HG03060 (cell line): ENCODE data around the gene PGM5.
"Not testable (repeated sequence)": the region's sequence is repeated elsewhere in the genome, so short reads cannot be mapped to it uniquely, and the experiment has no call there.

Experiments
- ATAC-seq: cut with Tn5 transposase; IDR thresholded peaks from one replicate; pipeline ENCODE4 v1.9.1; 2021; ENCODE audit warnings: low read depth, moderate number of reproducible peaks; ENCODE audit not compliant: unreplicated experiment

Gene PGM5

DNA sequence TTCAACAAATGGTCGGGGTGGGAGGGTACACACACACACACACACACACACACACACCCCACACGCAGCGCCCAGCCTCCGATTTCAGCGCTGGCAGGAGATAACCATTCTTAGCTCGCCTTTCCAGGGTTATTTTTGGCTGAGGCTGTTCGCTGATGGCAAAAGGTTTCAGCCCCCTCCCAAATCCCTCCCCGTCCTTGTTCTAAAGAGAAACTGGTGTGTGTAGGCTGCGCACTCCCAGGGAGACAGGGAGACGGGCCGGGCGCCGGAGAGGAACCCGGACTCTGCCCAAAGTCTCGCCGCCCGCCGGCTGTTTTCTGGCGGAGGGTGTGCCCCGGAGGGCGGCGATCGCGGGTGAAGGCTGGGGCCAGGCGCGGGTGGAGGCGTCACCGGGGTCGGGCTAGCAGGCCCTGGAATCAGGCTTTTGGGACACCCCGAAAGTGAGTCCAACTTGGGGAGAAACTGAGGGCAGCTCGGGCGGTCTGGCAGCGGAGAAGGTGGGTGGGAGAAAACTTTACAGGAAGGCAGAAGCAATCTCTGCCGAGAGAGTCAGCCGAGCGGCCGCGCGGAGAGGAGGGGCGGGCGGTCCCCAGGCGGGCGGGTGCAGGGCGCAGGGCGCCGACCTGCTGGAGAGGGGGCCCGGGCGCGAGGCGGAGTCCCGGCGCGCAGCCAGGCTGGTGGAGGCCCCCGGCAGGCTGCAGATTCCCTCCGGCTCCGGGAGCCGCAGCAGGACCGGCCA is at the start of gene PGM5:
TSS of gene PGM5 (plus strand) at position 232 of the 739 bp plus-strand sequence. CDS start 517 bp downstream, outside the sequence.
- not testable (repeated sequence) for ATAC-seq

DNA sequence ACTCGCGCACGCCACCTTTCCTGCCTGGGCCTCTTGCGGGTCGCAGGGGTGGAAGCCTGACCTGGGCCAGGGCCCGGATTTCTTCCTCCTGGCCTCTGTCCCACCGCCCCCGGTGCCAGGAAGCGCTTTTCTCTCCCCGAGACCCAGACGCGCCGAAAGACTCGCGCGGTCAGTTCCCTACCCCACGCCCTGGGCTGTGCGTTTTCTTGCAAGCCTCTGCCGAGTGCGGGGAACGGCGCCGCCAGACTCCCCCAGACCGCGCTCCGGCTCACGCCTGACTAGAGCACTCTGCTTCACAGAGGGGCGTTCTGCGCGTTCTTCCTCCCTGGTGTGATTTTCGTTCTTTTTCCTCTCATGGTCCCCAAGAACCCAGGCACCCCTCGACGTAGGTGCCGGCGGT is 49.3 kb upstream of the PGM5 start:
- ATAC-seq: not testable (repeated sequence)

DNA sequence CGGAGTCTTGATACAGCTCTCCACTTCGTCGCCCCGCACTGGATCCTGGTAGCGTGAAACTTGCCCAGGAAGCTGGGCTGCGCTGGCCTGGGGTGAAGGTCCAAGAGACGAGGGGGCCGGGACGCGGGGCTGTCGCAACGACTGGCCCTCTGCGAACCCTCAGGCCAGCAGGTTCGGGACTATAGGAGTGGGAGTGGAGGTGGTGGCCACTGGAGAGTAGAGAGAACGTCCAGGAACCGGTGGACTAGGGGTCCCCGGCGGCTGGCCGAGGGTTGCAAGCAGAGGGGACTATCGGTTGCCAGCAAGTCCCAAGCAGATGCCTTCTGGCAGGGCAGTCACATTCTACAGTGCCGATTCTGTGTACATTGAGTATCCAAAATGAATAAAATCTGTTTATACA is 48.8 kb upstream of the PGM5 start:
- ATAC-seq: not testable (repeated sequence)

DNA sequence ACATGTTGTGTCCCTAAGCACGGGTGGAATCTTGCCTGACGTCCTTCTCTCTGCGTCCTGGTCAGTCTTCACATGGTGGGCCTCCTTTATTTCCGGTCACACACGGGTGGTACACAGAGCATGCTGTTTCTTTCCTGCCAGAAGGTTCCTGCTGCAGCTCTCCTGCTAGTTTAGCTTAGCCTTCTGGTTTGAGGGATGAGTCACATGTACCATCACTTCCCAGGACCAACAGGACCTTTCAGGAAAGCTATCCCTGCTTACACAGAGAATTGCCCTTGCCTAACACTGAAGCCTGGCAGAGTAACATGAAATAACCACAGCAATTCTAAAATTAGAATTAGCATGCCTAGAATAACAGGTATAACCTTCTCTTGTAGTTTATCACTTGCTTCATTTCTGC is 45.2 kb upstream of the PGM5 start:
- not testable (repeated sequence) for ATAC-seq

DNA sequence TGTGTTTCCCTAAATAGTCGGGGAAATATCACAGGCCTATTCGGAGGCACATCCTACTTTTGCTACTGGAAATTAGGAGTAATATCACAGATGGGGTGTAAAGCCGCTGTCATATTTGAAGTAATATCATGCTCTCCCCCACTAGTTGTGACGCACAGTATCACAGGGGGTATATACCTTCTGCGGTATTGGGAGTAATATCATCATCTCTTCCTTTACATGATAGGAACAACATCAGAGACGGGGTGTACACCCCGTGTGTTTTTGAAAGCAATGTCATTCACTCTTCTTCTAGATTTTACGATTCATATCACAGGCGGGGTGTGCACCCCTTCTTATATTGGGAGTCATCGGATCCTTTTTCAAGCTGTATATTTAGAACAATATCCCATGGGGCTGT is 38.2 kb upstream of the PGM5 start:
- not testable (repeated sequence) for ATAC-seq

DNA sequence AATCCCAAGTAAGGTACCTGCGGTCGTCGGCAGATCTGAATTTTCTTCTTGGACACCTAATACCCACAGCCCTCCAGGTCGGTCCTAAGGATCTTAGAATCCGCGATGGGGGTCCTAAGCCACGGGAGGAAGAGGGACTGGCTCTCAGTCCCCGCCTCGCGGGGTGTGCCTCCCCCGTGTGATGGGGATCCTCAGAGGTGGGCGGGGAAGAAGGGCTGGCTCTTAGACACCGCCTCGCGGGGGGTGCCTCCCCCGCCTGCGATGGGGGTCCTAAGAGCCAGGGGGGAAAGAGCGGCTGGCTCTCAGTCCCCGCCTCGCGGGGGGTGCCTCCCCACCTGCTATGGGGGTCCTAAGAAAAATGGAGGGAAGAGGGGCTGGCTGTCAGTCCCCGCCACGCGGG is 32.7 kb upstream of the PGM5 start:
- ATAC-seq: not testable (repeated sequence)

DNA sequence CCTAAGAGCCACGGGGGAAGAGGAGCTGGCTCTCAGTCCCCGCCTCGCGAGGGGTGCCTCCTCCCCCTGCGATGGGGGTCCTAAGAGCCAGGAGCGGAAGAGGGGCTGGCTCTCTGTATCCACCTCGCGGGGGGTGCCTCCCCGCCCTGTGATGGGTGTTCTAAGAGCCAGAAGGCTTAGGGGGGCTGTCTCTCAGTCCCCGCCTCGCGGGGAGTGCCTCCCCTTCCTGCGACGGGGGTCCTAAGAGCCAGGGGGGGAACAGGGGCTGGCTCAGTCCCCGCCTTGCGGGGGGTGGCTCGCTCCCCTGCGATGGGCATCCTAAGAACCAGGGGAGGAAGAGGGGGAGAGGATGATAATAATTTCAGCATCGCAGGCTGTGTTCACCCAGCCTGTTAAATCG is 31.9 kb upstream of the PGM5 start:
- ATAC-seq: not testable (repeated sequence)

DNA sequence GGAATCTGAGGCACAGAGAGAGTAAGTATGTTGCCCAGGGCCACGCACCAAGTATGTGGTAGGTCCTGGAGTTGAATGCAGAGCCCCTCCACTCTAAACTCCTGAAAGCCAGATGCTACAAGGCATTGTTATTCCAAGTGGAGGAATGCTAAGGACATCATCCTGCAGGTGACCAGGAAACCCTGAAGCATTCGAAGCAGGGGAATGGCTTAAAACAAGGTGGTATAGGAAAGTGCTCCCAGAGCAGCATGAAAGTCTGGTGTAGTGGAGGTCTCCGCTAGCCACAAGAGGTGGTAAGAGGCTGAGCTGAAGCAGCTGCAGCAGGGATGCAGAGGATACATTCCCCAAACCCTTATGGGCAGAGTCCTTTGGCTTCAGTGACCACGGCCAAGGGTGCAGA is 27.3 kb upstream of the PGM5 start:
- not testable (repeated sequence) for ATAC-seq

DNA sequence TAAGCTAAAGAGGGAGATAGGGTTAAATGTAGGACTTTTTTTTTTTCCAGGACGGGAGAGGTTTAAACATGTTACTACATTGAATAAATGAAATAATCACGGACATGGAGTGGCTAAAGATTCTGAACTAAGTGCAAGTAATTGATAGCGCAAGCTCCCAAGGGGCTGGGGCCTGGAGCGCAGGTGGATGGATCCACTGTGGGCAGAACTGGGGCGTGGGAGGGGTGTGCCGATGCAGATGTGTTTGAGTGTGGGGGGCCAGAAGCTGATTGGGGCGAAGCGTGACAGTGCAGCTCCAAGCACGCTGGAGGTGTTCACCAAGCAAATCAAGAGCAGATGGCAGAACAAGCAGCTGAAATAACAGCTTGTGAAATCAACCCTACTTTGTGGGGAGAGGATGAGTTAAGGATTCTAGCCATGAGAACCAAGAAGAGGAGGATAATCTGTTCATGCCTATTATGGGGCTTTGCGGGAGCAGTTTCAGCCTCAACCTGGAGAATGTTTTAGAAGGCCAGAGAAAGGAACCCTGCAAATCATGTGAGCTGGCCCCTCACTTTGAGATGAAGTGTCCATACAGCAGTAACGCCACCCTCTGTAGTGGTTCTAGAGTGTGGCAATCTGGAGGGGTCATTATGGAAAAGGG is 25.8 kb upstream of the PGM5 start:
- ATAC-seq: not testable (repeated sequence)

DNA sequence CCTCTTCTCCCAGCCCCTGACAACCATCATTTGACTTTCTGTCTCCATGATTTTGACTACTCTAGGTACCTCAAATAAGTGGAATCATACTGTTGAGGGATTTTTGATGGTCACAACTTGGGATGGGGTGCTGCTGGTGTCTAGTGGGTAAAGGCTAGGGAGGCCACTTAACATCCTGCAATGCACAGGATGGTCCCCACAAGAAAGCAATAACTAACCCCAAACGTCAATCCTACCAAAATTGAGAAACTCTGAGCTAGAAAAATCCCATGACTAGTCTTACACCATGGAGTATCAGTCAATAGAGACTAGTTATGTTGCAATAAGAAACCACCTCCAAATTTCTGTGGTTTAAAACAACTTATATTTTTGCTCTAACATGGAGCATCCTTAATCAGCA is 24.3 kb upstream of the PGM5 start:
- ATAC-seq: not testable (repeated sequence)

DNA sequence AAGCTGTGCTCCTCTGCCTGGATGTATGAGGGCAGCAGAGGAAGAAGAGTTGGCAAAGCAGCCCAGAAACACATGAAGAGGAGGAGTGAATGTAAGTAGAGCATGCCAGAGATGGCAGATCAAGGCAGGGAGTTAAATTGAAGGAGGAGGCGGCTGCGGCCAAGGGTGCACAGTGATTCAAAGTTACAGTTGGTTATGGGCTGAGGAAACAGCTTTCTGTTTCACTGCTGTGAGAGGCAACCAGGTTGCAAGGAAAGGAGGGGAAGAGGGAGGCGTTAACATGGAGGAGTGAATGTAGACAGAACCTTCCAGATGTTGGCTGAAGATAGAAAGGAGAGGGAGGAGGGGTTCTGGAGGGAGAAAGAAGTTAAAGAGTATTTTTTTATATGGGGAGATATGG is 20.5 kb upstream of the PGM5 start:
- not testable (repeated sequence) for ATAC-seq

DNA sequence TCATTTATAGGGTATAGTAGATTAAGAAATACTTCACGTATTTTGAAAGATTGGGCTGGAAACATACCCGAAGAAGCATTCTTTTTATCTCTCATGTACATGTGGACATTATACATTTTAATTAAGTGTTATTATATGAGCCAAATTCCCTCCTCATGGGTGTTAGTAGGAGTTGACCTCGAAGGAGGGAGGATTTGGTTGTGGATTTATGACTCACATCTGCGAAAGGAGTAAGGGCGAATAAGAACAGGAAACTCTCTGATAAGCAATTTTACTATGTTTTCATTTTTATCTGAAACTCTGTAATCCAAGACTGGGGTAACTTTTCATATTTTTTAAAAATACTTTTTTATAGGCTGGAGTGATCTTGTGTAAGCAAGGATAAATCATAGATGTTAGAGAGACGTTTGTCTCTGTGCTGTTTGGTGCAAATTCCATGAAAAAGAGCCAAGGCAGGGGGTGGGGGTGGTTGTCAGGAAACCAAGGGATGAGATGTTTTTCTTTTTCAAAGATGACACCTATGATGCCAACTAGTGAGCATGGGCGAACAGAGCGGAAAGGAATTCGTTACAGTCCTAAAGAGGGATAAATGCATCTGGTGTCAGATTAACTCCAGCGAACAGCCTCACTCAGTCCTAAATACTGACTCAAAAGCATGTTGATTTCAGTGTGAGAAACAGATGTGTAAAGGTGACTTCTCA is 19.6 kb upstream of the PGM5 start:
- not testable (repeated sequence) for ATAC-seq

DNA sequence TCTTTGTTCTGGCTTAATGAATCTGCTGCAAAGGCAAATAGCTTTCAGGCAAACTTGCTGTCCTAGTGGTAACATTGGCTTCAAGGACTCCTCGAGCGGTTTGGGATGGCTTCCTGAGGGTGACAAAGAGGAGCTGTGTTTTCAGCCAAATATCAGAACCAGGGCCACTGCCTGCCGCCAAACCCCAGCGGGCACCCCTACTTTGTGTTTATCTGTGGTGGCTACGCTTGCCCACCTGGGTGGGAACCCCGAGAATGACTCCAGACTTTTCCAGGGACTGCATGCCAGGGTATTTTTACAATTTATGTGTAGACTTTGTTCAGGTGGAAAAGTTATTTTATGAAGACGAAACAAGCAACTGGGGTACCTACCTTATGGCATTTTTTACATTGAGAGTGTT is 18.4 kb upstream of the PGM5 start:
- ATAC-seq: not testable (repeated sequence)

DNA sequence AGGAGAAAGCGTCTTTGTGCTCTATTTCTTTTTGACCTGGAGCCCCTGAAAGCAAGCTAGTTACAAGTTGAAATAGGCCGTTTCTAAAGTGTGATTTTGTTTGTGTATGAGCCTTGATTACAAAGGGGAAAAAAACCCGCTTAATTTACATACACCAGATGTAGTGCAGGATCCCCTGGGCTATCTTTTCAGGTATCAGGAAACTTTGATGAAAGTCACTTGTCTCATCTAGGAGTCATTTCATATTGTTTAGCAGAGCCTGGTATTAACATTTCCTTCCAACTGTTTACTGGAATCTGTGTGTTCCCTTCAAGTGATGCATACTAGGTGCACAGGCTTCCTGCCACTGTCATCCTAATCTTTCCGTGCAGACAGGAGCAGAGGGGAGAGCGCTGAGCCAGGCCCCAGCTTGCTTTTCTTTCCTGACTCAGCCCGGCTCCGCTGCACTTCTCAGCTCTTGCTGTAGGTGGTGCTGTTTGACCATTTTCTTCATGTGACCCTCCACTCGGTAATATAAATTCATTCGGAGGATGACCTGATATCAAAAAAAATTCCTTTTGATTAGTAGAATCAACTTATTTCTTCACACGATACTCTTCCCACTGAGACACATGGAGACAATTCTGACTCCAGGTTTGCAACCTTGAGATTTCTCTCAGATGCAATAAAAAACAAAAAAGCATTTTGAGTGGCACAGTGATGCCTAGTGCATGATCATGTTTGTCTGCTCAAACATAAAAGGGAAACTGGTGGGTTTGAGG is 14.0 kb upstream of the PGM5 start:
- ATAC-seq: not testable (repeated sequence)

DNA sequence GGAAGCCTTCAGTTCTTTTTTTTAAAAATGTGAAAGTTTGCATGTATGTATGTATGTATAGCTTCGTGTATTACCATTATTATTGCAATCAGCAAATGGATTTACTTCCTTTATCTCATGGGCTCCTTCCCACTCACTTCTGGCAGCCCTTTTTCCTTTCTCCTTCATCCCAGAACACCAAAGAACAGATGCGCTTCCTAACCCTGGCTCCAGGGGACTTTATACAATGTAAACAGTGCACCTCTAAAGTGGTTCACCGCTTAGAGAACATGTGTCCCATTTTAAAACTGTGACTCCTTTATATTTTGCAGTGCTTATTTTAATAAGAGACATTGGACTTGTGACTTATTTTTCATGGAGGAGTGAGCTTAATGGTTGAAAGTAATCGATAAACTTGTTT is 13.2 kb upstream of the PGM5 start:
- not testable (repeated sequence) for ATAC-seq

DNA sequence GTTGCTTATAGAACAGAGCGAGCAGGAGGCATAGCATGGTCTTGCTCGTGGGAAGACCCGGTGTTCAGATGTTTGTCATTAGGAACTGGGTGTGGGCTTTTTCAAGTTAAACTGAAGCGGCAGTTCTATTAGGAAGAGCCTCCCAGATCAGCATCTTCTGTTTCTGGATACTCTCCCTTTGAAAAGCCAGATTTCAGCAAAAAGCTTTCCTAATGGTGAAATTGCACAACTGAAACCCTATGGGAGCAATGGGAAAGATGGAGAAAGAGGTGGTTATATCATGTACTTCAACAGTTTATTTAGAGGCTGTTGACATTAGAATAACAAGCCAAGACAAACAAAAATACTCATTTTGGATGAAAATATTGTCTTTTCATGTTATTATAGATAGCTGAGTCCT is 12.4 kb upstream of the PGM5 start:
- ATAC-seq: not testable (repeated sequence)

DNA sequence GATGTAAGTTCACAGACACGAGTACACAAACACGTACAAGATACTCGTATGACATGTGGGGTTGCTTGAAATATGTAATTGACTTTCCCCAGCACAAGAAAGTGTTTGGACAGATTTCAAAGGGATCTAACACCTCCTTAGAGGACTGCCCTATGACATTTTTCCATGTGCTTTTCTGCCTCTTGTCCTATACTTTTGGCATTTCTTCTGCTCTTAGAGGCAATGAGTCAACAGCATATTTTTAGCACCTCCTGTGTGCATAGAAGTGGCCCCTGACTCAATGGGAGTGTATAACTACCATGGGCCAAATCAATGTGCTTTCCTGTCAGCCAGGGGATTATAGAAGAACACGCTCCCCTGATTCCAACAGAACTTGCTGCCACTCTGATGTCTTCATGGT is 4.7 kb upstream of the PGM5 start:
- not testable (repeated sequence) for ATAC-seq

DNA sequence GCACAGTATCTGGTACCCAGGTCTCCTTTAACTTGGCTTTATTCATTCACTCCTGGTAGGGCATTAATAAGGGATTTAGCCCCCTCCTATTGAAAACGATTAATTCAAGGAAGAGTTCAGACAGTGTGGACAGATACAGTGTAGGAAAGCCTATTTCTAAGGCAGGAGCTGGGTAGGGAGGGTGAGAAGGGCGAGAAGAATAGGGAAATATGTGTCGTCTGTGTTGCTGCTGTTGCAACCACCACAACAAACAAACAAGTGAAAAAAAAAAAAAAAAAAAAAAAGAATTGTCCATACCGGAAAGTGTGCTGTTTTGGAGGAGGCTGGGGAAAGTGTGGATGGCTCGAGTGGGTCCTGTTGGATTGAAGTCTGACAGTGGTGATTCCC is 425 bp upstream of the PGM5 start:
- ATAC-seq: not testable (repeated sequence)

DNA sequence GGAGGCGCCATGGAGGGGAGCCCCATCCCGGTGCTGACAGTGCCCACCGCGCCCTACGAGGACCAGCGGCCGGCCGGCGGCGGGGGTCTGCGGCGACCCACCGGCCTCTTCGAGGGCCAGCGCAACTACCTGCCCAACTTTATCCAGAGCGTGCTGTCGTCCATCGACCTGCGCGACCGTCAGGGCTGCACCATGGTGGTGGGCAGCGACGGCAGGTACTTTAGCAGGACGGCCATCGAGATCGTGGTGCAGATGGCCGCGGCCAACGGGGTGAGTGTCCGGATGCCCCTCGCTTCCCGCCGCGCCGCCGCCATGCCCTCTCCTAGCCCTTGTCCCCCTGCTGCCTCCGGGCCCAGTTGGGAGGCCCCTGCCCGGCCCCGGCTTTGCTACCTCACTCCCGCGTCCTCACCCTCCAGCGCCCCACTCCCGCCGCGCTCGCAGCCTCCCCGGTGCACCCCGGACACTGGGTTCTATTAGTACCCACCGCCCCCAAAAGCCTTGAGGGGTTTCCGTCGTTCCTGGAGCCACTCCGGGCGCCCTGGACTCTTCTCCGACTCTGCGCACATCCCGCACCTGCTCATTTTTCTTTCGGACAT is 806 bp downstream of the PGM5 start:
- ATAC-seq: not testable (repeated sequence)

DNA sequence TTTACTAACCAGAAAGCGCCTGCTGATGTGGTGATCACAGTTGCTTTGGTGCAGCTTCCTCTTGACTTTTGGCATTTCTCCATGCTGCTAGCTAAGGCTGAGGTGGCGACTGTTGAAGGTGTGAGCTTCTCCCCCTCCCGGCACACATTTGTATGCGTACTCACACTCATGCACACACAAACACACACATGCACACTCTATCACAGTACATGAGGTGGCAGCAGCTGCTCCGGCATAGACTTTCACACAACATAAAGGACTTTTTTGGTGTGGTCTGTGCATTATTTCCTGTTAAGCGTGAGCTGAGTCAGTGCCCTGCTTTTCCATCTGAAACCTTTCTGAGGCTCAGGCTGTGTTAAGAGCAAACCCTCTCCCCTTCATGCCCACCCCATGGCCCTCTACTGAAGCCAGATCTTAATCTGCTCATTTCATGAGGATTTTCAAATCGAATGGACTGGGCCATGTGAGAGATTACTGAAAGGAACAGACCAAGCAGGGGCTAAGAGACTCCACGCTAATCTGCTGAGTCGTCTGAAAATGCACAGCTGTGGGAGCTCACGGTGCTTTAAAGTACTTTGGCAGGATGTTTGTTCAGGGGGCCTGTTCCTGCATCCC is 10.6 kb downstream of the PGM5 start:
- not testable (repeated sequence) for ATAC-seq
